ENCODE measurements around the gene SLC35F5.
A peak's percentile ranks its signal among the peaks of the same experiment; 100 is the strongest.
"Not testable (repeated sequence)": the region's sequence is repeated elsewhere in the genome, so short reads cannot be mapped to it uniquely, and the experiment has no call there.

The SLC35F5 gene

GRCh38 chr2:113711851-113712250 is 44.6 kb downstream of the SLC35F5 start:
- no peak overlapping the region for H3K4me3 ChIP-seq (replicated peaks in 1 of 2; ENCODE audit: low read depth in 2 of 2, low read length in 2 of 2)
- no peak for TF ChIP-seq CTCF (IDR thresholded peaks at IDR 0.05; ENCODE audit: low read depth, low read length)
- no peak for DNase-seq (ENCODE audit: low read depth in 2 of 2)

DNA sequence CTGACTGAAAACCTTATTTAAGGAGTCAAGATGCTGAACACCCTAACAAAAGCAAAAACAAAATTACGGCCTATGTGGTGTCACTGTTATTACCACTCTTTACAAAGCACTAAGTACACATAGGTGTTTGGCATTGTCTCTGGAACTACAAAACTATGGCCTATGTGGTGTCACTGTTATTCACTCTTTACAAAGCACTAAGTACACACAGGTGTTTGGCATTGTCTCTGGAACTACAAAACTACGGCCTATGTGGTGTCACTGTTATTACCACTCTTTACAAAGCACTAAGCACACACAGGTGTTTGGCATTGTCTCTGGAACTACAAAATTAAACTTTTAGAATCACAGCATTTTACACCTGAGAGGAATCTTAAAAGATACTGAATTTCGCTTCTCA is 47.4 kb downstream of the SLC35F5 start:
- TF ChIP-seq CTCF (IDR thresholded peaks at IDR 0.05; ENCODE audit: low read depth, low read length), result no peak
- DNase-seq (ENCODE audit: low read depth in 2 of 2), result no peak
- H3K4me3 ChIP-seq (replicated peaks in 1 of 2; ENCODE audit: low read depth in 2 of 2, low read length in 2 of 2), result no peak overlapping the region

- DNase-seq (ENCODE audit: low read depth in 2 of 2), result peak in 1 of 2 donors; percentile 16
- H3K4me3 ChIP-seq (replicated peaks in 1 of 2; ENCODE audit: low read depth in 2 of 2, low read length in 2 of 2), result no peak overlapping the region
- TF ChIP-seq CTCF (IDR thresholded peaks at IDR 0.05; ENCODE audit: low read depth, low read length), result no peak
These were observed 49.3 kb downstream of the SLC35F5 start for GRCh38 chr2:113707106-113707505.

GRCh38 chr2:113705982-113706523 is 50.4 kb downstream of the SLC35F5 start:
- TF ChIP-seq CTCF (IDR thresholded peaks at IDR 0.05; ENCODE audit: low read depth, low read length), result no peak
- DNase-seq (ENCODE audit: low read depth in 2 of 2), result no peak
- H3K4me3 ChIP-seq (replicated peaks in 1 of 2; ENCODE audit: low read depth in 2 of 2, low read length in 2 of 2), result no peak overlapping the region

- H3K4me3 ChIP-seq (replicated peaks in 1 of 2; ENCODE audit: low read depth in 2 of 2, low read length in 2 of 2); DNase-seq (ENCODE audit: low read depth in 2 of 2): not testable (repeated sequence)
These were observed 52.0 kb downstream of the SLC35F5 start for GRCh38 chr2:113704300-113704993.

- no peak for TF ChIP-seq CTCF (IDR thresholded peaks at IDR 0.05; ENCODE audit: low read depth, low read length)
- H3K4me3 ChIP-seq (replicated peaks in 1 of 2; ENCODE audit: low read depth in 2 of 2, low read length in 2 of 2), result no peak overlapping the region
- DNase-seq (ENCODE audit: low read depth in 2 of 2), result no peak
These were observed 52.8 kb downstream of the SLC35F5 start for GRCh38 chr2:113703386-113704299.
